Bladder microvascular endothelial cell (primary cell): ENCODE measurements around the gene WAC. TPM values are rescaled to one million over a fixed set of nuclear protein-coding genes. Genes with fewer than 3 reads are reported as not detected.

Experiments
- total RNA-seq: library from RNA; depleted of rRNA; stranded (reverse); fragments of >200 nt; gene quantifications from 2 replicates; pipeline ENCODE4 v1.2.3, GENCODE V29; 2014

WAC gene
- total RNA-seq = 33.0 and 70.5 TPM in 2 replicates

DNA sequence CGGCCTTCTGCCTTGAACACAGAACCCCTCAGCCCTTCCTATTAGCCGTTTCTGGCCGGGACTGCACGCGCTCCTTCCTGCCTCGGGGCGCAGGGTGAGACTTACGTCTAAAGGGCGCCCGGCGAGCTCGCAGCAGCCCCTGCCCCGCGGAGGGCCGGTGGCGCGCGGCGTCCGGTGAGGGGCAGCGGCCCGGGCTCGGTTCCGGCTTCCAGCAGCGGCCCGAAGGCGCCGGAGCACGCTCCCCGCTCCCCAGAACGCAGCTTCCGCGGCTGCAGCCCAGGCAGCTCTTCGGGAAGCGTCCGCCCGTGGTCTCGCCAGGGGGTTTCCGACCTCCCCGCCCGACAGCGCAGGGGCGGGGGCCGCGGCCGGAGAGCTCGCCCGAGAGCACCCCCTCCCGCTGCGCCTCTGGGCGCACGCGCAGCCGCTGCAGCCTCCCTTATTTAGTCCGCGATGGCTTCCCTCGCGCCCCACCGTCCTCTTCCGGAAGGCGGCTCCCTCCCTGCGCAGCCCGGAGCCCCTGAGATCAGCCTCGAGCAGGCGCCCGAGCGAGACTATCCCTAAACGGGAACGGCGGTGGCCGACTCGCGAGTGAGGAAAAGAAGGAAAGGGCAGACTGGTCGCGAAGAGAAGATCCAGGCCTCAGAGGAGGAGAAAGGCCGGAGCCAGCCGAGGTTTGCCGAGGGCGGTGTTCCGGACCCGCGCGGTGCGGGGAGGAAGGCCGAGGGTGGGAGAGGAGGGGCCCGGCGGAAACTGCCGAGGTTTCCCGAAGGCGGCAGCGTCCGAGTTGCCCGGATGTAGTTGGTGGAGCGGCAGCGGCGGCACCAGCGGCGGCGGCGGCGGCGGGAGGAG, at the start of gene WAC:
WAC (plus strand) TSS at position 782 of the 849 bp plus-strand sequence. CDS start 462 bp downstream, outside the sequence.

Other genes starting within 250 kb of the WAC start
- 0.32 and 10.6 TPM in 2 replicates for gene MPP7, start 230.1 kb upstream of the WAC start, total RNA-seq
- 0.32 and 1.6 TPM in 2 replicates for gene BAMBI, start 144.4 kb downstream of the WAC start, total RNA-seq